SK-N-SH treated with all-trans-retinoic acid at 6 μM for 48 hours (cell line): ENCODE results near the gene MLXIP.
A peak's percentile ranks its signal among the peaks of the same experiment; 100 is the strongest.

Experiments used
- ATAC-seq: fragments of 200-7000 bp; cut with Tn5 transposase; 3 replicates; pipeline ENCODE4 v1.9.1; 2020; ENCODE audit warnings: mild to moderate bottlenecking, moderate library complexity
- ARNTL ChIP-seq: fragments of 450-650 bp; formaldehyde crosslinking; IDR thresholded peaks from 2 replicates; pipeline ENCODE4 v1.5.0; 2020; ENCODE audit warnings: low read depth, mild to moderate bottlenecking, moderate library complexity, borderline replicate concordance
- BACH2 ChIP-seq: fragments of 250-450 bp; sonication (Bioruptor Pico); IDR thresholded peaks from 2 replicates; pipeline ENCODE4 v1.9.0; 2021; ENCODE audit warnings: mild to moderate bottlenecking, borderline replicate concordance
- CSDC2 ChIP-seq: fragments of 250-450 bp; sonication (Bioruptor Pico); IDR thresholded peaks from 2 replicates; pipeline ENCODE4 v1.5.0; 2020; ENCODE audit warnings: mild to moderate bottlenecking, moderate library complexity
- ESRRG ChIP-seq: fragments of 250-450 bp; sonication (Bioruptor Pico); IDR thresholded peaks from 2 replicates; pipeline ENCODE4 v1.6.1; 2021; ENCODE audit warnings: mild to moderate bottlenecking
- GLIS3 ChIP-seq: fragments of 250-450 bp; sonication (Bioruptor Pico); IDR thresholded peaks from 2 replicates; pipeline ENCODE4 v1.5.0; 2020; ENCODE audit warnings: mild to moderate bottlenecking, moderate library complexity
- ISL1 ChIP-seq: fragments of 250-450 bp; sonication (Bioruptor Pico); IDR thresholded peaks from 2 replicates; pipeline ENCODE4 v2.1.2; 2022; ENCODE audit warnings: mild to moderate bottlenecking, moderate library complexity
- OSR1 ChIP-seq: fragments of 250-450 bp; sonication (Bioruptor Pico); IDR thresholded peaks from 2 replicates; pipeline ENCODE4 v1.8.0; 2022; ENCODE audit warnings: moderate library complexity, mild to moderate bottlenecking, inconsistent platforms
- RARB ChIP-seq: fragments of 250-450 bp; sonication (Bioruptor Pico); IDR thresholded peaks from 2 replicates; pipeline ENCODE4 v1.8.0; 2021; ENCODE audit warnings: mild to moderate bottlenecking, moderate library complexity
- SNAI2 ChIP-seq: fragments of 250-450 bp; sonication (Bioruptor Pico); IDR thresholded peaks from 2 replicates; pipeline ENCODE4 v1.5.0; 2020; ENCODE audit warnings: mild to moderate bottlenecking, moderate library complexity
- TOX ChIP-seq: fragments of 250-450 bp; sonication (Bioruptor Pico); IDR thresholded peaks from 2 replicates; pipeline ENCODE4 v1.8.0; 2021; ENCODE audit warnings: mild to moderate bottlenecking, moderate library complexity, borderline replicate concordance
- ZC3H10 ChIP-seq: fragments of 250-450 bp; sonication (Bioruptor Pico); IDR thresholded peaks from 2 replicates; pipeline ENCODE4 v1.5.1; 2021; ENCODE audit warnings: mild to moderate bottlenecking, moderate library complexity
- ZFP3 ChIP-seq: fragments of 250-450 bp; sonication (Bioruptor Pico); IDR thresholded peaks from 2 replicates; pipeline ENCODE4 v1.5.0; 2020; ENCODE audit warnings: mild to moderate bottlenecking, moderate library complexity
- ZFP30 ChIP-seq: fragments of 450-650 bp; formaldehyde crosslinking; IDR thresholded peaks from 2 replicates; pipeline ENCODE4 v1.5.0; 2022; ENCODE audit warnings: mild to moderate bottlenecking, moderate library complexity
- ZNF70 ChIP-seq: fragments of 450-650 bp; formaldehyde crosslinking; IDR thresholded peaks from 2 replicates; pipeline ENCODE4 v1.5.0; 2020; ENCODE audit warnings: mild to moderate bottlenecking, moderate library complexity
- ZNF8 ChIP-seq: fragments of 450-650 bp; formaldehyde crosslinking; IDR thresholded peaks from 2 replicates; pipeline ENCODE4 v1.5.0; 2020; ENCODE audit warnings: mild to moderate bottlenecking, moderate library complexity
- TF ChIP-seq, protein P1 (sequence below): fragments of 250-450 bp; sonication (Bioruptor Pico); IDR thresholded peaks from 2 replicates; pipeline ENCODE4 v1.5.1; 2021; ENCODE audit warnings: mild to moderate bottlenecking, moderate library complexity
- TF ChIP-seq, protein P2 (sequence below): fragments of 250-450 bp; sonication (Bioruptor Pico); IDR thresholded peaks from 2 replicates; pipeline ENCODE4 v1.8.0; 2021; ENCODE audit warnings: low read depth, mild to moderate bottlenecking, moderate library complexity, borderline replicate concordance
- TF ChIP-seq, protein P3 (sequence below): fragments of 250-450 bp; sonication (Bioruptor Pico); IDR thresholded peaks from 2 replicates; pipeline ENCODE4 v1.8.0; 2020; ENCODE audit warnings: mild to moderate bottlenecking, moderate library complexity, borderline replicate concordance
- TF ChIP-seq, protein P4 (sequence below): fragments of 250-450 bp; sonication (Bioruptor Pico); IDR thresholded peaks from 2 replicates; pipeline ENCODE4 v1.5.1; 2020; ENCODE audit warnings: low read depth, mild to moderate bottlenecking, moderate library complexity

The MLXIP gene

DNA sequence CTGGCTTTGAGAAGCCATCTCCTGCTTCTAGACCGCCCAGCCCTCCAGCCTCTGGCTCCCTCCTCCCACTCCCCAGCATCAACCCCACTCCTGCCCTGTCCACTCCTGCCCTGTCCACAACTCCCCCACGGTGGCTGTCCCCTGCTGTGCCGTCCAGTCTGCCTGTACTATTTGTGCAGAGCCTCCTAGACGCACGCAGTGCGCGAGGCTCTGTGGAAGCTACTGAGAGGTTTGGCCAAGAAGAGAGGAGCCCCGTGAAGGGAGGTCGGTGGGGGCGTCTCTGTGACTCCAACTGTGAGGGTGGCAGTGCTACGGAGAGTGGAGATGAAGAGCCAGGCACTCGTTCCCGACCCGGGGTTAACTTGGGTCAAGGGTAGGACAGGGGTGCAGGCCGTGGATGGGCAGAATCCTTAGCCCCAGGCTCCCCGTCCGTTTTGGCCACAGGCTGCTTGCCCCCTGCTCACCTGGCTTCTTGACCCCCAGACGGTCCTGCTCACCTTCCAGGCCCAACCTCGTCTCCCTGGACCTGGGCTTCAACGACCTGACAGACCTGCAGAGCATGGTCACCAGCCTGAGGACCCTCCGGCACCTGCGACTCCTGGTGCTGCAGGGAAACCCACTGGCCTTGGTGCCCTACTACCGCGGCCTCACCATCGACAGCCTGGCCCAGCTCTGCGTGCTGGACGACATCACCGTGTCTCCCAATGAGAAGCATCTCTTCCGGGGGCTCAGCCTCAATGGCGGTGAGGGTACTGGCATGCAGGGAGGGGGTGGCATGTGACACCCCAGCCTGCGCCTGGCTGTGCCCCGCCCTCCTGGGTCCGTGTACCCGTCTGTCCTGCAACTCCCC is 111.3 kb downstream of the MLXIP start (continued):
- TF ChIP-seq, protein P1, sequence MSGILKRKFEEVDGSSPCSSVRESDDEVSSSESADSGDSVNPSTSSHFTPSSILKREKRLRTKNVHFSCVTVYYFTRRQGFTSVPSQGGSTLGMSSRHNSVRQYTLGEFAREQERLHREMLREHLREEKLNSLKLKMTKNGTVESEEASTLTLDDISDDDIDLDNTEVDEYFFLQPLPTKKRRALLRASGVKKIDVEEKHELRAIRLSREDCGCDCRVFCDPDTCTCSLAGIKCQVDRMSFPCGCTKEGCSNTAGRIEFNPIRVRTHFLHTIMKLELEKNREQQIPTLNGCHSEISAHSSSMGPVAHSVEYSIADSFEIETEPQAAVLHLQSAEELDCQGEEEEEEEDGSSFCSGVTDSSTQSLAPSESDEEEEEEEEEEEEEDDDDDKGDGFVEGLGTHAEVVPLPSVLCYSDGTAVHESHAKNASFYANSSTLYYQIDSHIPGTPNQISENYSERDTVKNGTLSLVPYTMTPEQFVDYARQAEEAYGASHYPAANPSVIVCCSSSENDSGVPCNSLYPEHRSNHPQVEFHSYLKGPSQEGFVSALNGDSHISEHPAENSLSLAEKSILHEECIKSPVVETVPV (CRISPR knock-in tag) = no peak

DNA sequence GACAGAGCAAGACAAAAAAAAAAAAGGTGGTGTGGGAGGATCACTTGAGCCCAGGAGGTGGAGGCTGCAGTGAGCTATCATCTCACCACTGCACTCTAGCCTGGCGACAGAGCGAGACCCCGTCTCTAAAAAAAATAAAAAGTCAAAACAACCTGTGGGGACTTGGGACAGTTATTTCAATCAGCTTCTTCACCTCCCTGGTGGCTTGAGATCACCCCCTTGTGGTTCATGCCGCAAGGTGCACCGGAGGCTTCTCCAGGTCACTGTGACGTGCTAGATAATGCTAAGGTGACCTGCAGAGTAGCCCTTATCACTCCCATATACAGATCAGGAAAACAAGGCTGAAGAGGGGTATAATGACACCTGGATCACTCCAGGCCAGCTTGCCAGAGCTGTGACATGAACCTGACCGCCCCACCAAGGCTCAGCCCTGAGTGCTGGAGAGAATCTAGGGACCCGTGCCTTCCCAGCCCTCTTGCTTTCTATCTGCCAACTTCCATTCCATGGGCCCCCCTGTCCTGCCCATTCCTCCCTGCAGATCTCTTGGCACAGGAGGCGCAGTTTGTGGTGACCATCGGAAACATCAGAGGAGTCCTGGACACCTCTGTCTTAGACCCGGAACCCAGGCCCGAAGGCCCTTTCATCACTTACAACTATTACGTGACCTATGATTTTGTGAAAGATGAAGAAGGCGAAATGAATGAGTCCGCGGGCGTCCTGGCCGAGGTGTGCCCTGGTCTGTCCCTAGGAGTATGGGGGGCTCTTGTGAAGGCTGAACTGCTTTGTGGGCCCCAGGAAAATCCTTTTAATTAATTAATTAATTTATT is 112.5 kb downstream of the MLXIP start:
- no peak for TF ChIP-seq ZNF70 (CRISPR knock-in tag)
- no peak for TF ChIP-seq OSR1
- peak; percentile 95 for ATAC-seq

DNA sequence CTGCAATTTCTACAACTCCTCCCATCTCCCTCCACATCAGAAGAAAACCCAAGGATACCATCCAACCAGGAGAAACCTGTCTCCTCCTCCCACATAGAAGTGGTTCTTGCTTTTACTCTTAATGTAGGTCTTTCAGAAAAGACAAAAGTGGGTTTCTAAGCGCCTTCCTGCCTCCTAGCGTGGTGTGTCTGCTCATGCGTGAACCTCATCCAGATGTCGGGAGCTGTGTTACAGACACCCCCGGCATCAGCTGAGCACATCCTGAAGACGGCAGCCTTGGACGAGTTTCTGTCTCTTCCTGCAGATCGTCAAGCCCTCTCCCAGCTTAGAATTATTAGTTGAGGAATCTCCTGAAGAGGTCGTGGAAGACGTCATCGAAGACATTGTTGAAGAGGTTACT is 113.9 kb downstream of the MLXIP start:
- TF ChIP-seq, protein P2, sequence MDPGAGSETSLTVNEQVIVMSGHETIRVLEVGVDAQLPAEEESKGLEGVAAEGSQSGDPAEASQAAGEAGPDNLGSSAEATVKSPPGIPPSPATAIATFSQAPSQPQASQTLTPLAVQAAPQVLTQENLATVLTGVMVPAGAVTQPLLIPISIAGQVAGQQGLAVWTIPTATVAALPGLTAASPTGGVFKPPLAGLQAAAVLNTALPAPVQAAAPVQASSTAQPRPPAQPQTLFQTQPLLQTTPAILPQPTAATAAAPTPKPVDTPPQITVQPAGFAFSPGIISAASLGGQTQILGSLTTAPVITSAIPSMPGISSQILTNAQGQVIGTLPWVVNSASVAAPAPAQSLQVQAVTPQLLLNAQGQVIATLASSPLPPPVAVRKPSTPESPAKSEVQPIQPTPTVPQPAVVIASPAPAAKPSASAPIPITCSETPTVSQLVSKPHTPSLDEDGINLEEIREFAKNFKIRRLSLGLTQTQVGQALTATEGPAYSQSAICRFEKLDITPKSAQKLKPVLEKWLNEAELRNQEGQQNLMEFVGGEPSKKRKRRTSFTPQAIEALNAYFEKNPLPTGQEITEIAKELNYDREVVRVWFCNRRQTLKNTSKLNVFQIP (CRISPR knock-in tag) = no peak
- no peak for TF ChIP-seq GLIS3 (CRISPR knock-in tag)
- TF ChIP-seq TOX = no peak
- no peak for TF ChIP-seq ZFP30 (CRISPR knock-in tag)
- TF ChIP-seq, protein P3, sequence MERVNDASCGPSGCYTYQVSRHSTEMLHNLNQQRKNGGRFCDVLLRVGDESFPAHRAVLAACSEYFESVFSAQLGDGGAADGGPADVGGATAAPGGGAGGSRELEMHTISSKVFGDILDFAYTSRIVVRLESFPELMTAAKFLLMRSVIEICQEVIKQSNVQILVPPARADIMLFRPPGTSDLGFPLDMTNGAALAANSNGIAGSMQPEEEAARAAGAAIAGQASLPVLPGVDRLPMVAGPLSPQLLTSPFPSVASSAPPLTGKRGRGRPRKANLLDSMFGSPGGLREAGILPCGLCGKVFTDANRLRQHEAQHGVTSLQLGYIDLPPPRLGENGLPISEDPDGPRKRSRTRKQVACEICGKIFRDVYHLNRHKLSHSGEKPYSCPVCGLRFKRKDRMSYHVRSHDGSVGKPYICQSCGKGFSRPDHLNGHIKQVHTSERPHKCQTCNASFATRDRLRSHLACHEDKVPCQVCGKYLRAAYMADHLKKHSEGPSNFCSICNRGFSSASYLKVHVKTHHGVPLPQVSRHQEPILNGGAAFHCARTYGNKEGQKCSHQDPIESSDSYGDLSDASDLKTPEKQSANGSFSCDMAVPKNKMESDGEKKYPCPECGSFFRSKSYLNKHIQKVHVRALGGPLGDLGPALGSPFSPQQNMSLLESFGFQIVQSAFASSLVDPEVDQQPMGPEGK = no peak
- TF ChIP-seq ZFP3 (CRISPR knock-in tag) = no peak
- TF ChIP-seq, protein P4, sequence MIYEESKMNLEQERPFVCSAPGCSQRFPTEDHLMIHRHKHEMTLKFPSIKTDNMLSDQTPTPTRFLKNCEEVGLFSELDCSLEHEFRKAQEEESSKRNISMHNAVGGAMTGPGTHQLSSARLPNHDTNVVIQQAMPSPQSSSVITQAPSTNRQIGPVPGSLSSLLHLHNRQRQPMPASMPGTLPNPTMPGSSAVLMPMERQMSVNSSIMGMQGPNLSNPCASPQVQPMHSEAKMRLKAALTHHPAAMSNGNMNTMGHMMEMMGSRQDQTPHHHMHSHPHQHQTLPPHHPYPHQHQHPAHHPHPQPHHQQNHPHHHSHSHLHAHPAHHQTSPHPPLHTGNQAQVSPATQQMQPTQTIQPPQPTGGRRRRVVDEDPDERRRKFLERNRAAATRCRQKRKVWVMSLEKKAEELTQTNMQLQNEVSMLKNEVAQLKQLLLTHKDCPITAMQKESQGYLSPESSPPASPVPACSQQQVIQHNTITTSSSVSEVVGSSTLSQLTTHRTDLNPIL (CRISPR knock-in tag) = no peak
- no peak for TF ChIP-seq ZNF70 (CRISPR knock-in tag)
- no peak for TF ChIP-seq BACH2
- TF ChIP-seq, protein P1 (CRISPR knock-in tag) = no peak
- TF ChIP-seq CSDC2 (CRISPR knock-in tag) = no peak
- no peak for TF ChIP-seq ZC3H10 (CRISPR knock-in tag)
- no peak for TF ChIP-seq SNAI2 (CRISPR knock-in tag)
- TF ChIP-seq ZNF8 = no peak
- TF ChIP-seq ESRRG = no peak
- no peak for TF ChIP-seq ISL1 (CRISPR knock-in tag)
- TF ChIP-seq RARB = no peak
- no peak for ATAC-seq

DNA sequence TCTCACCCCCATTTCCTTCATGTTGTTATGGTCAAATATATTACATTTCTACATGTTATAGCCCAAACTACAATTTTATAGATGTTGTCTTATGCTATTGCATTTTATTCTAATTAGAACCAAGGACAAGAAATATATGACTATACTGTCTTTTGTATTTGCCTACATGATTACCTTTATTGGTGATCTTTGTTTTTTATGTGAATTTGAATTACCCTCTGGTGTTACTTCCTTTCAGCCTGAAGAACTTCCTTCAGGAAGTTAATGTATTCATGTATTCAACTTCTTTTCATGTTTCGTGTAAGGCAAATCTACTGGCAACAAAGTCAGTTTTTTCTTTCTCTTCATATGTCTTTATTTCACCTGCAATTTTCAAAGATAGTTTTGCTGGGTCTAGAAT is 116.2 kb downstream of the MLXIP start:
- TF ChIP-seq, protein P4 (CRISPR knock-in tag) = no peak
- no peak for TF ChIP-seq ARNTL (CRISPR knock-in tag)
- no peak for ATAC-seq
